Gastroesophageal sphincter (tissue), 3 donors: Measurements from ENCODE around the gene PCAT6.

Experiments used
- CTCF ChIP-seq, 4 experiments: fragments of 200-600 bp in 2 of 4; fragments of 450-650 bp in 2 of 4; sonication (generic) in 1 of 4; IDR thresholded peaks; one replicate each; pipeline ENCODE4 v1.5.1; 2017 to 2019; ENCODE audit warnings: antibody characterized with exemption in 4 of 4, mild to moderate bottlenecking in 2 of 4, moderate library complexity in 2 of 4
- POLR2A ChIP-seq, 2 donors: fragments of 450-650 bp; IDR thresholded peaks; one replicate each; pipeline ENCODE4 v1.6.1; 2017; ENCODE audit warnings: antibody characterized with exemption in 2 of 2, mild to moderate bottlenecking in 2 of 2, moderate library complexity in 1 of 2

GRCh38 chr1:202812176-202813026 is 1.6 kb downstream of the PCAT6 start:
- TF ChIP-seq CTCF (IDR thresholded peaks at IDR 0.05): no peak
- no peak for TF ChIP-seq POLR2A (IDR thresholded peaks at IDR 0.05)
